IPS-18c (cell line): ENCODE results near the gene PAWR.
"Not testable (repeated sequence)": the region's sequence is repeated elsewhere in the genome, so short reads cannot be mapped to it uniquely, and the experiment has no call there.

Experiments used
- H3K4me3 ChIP-seq: 2 replicates; pipeline ENCODE4 v1.7.0; 2013; ENCODE audit warnings: low read depth, mild to moderate bottlenecking, low read length, moderate library complexity; ENCODE audit not compliant: insufficient read depth
- H3K9me3 ChIP-seq: one replicate; pipeline ENCODE4 v1.6.1; 2013; ENCODE audit warnings: mild to moderate bottlenecking, low read length, moderate library complexity; ENCODE audit not compliant: control insufficient read depth, insufficient read depth

Gene PAWR

DNA sequence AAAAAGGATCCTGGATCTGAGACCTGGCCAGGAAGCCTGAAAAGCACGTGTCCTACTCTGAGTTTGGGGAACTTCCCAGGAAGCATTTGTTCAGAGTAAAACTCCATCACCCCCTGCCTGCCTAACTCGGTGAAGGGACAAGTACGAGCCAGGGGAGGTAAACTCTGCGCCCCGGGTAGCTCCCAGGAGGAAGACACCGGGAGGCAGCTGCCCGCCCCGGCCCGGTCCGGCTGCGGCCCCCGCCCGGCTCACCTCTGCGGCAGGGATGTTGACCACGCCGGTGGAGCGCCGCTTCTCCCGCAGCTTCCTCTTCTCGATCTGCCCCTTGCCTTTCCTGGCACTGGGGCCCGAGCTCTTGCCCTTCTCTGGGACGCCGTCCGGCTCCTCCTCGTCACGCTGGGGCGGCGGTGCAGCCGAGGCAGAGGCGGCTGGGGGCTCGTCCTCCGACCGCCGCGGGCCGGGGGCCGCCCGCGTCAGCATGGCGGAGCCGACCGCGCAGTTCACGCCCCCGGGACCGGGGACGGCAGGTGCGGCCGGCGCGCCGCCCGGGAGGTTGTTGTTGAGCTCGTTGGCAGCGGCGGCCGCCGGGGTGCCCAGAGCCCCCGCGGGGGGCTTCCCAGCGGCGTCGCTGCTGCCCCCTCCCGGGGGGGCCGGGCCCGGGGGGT, 1.2 kb downstream of the PAWR start:
- Histone ChIP-seq H3K4me3 (peak overlapping the region; percentile 100), H3K9me3 (no peaks in the 10 kb centered on the region)

DNA sequence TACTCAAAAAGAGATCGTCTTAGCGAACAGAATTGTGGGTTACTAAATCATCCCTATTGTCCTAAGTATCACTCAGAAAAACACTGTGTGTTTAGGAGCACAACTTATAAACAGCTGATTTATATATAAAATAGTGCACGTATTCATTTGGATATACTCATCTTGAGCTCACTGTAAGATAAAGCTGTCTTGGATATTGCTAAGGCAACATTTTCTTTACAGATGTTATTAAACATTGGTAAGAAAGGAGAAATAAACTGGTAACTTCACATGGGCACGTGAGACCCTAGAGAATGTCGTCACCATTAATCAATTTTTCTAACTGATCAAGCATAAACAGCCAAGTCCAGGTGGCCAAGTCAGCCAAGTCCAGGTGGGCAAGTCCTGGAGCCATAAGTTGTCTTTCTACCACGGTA, 1.7 kb downstream of the PAWR start:
- H3K4me3 ChIP-seq, result peak overlapping the region; percentile 100
- H3K9me3 ChIP-seq, result no peaks in the 10 kb centered on the region

DNA sequence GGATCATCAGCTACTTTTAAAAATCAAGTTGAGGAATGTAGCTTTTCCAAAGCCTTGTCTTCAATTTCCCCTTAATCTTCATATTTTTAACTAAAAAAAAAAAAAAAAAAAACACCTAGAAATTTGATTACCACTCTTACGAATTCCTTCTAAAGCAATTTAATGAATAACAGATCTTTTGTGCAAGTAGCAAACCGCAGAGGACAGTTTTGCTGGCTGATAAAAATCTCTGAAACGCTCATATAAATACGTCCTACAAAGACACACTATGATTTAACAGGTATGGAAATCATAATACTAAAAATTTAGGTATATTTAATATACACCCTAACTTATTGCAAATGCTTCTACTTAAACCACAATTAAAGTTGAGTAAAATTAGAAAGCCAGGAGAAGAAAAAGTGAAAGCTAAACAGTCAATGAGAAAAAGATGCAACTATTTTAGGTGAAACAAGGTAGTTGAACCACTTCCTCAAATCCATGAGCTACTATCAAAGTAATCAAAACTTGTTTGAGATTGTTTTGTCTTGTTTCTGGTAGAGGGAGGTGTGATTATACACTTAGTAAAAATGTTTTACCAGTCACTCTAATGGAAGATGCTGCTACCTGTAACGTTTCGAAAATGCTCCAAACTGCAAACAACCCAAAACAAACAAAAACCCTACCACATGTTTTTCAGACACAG, 2.2 kb downstream of the PAWR start:
- H3K4me3 ChIP-seq, result peak overlapping the region; percentile 100
- H3K9me3 ChIP-seq, result no peaks in the 10 kb centered on the region

DNA sequence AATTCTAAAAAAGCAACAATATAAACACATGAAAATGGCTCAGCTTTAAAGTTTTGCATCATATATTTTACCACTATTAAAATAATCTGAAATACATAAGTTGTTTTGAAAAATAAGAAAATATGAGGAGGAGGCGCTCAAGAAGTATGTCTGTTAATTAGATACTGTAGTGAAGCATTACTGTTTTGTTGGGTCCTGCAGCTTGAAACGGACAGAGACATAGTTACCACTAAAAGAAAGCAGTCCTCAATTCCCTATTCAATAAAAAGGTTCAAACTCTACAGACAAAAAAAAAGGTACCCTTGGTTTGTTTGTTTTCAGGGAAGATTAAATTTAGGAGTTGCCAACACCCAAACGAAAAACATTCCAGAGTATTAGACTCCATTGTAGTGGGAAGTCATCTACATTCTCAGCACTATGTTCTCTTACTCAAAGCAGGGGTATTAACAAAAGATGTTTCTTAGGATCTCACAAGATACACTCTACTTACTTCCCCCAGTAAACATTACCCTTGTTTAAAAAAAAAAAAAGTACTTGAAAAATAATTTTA, 3.0 kb downstream of the PAWR start:
- Histone ChIP-seq H3K9me3 (no peaks in the 10 kb centered on the region), H3K4me3 (peak overlapping the region; percentile 34; the same call in 1 of the 2 replicates)

DNA sequence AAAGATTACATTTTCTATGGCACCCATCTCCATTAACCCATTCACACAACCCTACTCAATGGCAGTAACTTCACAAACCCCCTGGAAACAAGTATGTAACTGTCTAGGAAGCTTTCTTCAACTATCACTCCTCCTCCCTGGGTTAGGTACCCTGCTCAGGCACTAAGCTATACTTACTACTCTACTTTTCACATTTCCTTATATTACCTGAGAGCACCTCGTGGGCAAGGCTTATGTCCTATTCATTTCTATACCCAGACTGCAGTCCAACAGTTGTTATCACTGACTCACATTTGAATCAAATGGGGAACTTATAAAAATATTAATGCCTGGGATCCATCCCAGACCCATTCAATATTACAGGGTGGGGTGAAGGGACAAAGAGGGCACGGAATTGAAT, 4.6 kb downstream of the PAWR start:
- Histone ChIP-seq H3K4me3 (no peak overlapping the region; the same call in 1 of the 2 replicates), H3K9me3 (no peaks in the 10 kb centered on the region)

DNA sequence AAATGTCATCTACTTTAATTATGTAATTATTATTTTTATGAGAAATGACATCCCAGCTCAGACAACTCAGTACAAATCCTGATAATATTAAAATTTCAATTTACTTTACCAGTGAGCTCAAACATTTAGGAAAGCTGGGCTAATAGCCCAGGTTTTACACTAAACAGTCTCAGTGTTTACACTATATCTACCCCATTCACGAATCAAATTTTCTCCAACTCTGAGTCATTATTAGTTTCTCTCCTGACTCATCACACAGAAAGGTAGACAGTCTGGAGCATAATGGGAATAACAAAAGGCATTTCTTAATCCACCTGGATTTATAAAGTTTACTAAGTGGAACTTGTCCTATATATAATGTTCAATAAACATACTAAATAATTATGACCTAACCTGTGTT, 5.7 kb downstream of the PAWR start:
- Histone ChIP-seq H3K9me3 (no peaks in the 10 kb centered on the region), H3K4me3 (no peak overlapping the region)

DNA sequence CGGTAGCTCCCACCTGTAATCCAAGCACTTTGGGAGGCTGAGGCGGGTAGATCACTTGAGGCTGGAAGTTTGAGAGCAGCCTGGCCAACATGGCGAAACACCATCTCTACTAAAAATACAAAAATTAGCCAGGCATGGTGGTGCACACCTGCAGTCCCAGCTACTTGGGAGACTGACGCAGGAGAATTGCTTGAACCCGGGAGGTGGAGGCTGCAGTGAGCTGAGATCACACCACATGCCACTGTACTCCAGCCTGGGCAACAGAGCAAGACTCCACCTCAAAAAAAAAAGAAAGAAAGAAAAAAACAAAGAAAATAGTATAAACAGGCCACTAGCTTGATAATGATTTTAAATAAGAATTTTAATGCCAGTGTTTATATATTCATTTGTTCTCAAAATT, 6.4 kb downstream of the PAWR start:
- not testable (repeated sequence) for H3K4me3 ChIP-seq, H3K9me3 ChIP-seq

DNA sequence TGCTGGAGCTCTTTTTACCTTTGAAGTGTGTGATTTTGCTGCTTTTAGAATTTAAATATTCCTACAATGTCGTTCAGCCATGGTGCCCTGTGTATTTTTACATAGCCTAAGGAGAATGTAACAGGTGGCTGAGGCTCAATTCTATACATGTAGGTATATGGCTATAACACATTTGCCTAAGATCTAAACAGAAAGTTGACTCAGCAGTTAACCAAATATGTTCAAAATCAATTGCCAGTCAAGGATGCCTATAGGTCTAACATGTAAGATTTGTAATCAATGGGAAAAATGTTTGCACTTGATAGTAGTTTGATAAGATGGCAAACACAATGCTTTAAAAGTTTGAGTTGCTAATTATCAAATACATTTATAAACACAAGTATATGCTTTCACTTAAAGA, 8.2 kb downstream of the PAWR start:
- no peak overlapping the region for H3K4me3 ChIP-seq
- no peaks in the 10 kb centered on the region for H3K9me3 ChIP-seq

DNA sequence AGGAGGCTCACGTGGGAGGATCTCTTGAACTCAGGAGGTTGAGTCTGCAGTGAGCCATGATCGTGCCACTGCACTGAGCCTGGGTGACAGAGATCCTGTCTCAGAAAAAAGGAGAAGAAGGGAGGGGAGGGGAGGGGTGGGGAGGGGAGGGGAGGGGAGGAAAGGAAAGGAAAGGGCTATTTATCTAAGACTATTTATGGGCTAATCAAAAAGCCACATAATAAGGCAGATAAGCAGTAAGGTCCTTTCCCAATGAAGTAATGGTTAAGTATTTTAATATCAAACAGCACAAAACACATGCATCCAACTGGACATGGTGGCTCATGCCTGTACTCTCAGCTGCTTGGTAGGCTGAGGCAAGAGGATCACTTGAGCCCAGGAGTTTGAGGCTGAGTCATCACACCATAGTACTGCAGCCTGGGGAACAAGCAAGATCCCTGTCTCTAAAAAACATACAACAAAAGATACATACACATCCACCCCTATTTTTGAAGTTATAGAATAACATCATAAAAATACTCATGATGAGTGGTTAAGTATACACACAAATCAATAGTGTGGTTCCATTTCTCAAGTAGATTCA, 9.7 kb downstream of the PAWR start:
- no peak overlapping the region for H3K4me3 ChIP-seq
- no peaks in the 10 kb centered on the region for H3K9me3 ChIP-seq

DNA sequence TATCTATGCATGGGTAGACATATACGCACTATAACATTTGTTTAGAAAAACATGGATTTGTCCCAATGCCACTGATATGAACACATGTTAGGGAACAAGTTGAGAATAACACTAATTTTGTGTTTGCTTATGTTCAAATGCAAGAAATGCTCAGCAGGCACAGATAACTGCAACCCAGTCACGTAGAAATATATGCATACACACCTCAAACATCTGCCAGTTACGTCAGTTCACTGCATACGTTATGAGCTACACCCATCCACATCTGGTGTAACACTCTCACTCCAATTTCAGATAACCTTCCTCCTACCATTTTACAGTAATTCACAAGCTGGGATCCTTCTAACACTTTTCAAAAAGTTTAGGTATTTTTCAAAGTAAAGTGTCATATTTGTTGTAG, 10.7 kb downstream of the PAWR start:
- Histone ChIP-seq H3K4me3 (no peak overlapping the region), H3K9me3 (no peaks in the 10 kb centered on the region)

DNA sequence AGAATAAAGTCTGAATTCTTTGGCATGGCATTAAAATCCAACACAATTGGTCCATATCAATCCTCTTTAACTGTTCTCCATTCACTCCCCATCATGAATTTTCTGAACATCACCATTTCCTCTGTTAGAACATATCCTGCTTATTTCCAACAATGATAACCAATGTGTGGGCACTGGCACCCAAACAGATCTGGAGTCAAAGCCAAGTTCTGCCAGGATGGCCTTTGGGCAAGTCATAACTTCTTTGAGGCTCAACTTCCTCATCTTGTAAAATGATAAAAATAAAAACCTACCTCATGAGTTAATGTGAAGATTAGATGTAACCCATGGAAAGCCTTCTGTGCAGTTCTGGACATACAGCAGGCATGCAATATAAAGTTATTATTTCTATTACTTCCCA, 12.5 kb downstream of the PAWR start:
- H3K4me3 ChIP-seq, result no peak overlapping the region
- H3K9me3 ChIP-seq, result no peaks in the 10 kb centered on the region

DNA sequence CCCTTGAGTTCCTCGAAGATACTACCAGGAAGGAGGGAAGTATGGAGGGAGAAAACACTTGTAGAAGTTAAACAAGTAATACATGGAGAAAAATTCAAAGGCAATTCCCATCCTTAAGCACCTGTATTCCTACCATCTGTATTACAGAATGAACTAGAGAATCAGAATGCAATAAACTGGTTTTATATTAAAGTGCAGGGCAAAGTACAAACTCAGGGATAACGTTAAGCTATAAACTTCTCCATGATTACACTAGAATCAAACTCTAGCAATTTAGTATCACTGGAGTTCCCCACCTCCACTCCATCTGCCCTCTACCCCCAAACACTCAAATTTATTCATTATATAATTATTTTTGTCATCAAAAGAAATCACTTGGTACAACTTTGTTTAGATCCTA, 13.1 kb downstream of the PAWR start:
- H3K9me3 ChIP-seq, result no peaks in the 10 kb centered on the region
- H3K4me3 ChIP-seq, result no peak overlapping the region

DNA sequence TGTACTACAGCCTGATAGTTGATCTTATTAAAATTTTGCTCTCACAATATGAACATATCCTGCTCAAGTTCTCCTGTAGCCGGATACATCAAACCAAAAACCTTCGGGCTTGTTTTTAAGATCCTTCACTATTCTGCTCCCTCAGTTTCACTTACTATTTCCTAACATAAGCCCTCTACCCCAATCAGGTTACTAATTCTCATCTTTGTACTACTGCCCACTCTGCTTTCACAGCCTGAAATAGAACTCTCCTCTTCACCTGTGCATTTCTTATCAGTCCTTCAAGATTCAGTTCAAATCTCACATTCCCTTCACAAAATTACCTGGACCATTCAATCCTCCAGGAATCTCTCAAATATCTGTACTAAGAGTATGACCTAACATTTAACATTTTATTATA, 14.2 kb downstream of the PAWR start:
- H3K4me3 ChIP-seq, result no peak overlapping the region
- H3K9me3 ChIP-seq, result no peaks in the 10 kb centered on the region

DNA sequence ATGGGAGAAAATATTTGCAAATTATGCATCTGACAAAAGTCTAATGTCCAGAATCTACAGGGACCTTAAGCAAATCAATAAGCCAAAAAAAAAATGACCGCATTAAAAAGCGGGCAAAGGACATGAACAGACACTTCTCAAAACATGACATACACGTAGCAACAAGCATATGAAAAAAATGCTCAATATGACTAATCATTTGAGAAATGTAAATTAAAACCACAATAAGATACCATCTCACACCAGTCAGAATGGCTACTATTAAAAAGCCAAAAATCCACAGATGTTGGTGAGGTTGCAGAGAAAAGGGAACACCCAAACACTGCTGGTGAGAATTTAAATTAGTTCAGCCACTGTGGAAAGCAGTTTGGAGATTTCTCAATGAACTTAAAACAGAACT, 16.1 kb downstream of the PAWR start:
- Histone ChIP-seq H3K4me3 (no peak overlapping the region), H3K9me3 (no peaks in the 10 kb centered on the region)

DNA sequence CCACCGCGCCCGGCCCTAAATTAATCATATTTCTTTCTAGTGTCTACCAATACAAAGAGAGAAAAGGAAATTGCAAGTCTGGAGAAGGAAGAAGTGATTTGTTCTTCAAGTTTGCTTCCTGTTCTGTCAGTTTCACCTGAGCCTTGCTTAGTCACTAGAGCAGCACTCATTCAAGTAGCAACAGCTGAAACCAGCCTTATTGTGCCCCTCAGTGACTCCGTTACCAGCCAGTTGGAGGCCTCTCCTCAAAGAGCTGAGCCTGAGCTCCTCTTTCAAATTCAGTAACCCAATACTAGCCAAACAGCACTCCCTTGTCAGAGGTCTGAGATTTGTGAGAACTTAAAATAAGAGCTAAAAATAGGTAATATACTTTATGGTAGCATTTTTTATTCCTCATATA, 17.4 kb downstream of the PAWR start:
- Histone ChIP-seq H3K4me3 (no peak overlapping the region), H3K9me3 (no peaks in the 10 kb centered on the region)

DNA sequence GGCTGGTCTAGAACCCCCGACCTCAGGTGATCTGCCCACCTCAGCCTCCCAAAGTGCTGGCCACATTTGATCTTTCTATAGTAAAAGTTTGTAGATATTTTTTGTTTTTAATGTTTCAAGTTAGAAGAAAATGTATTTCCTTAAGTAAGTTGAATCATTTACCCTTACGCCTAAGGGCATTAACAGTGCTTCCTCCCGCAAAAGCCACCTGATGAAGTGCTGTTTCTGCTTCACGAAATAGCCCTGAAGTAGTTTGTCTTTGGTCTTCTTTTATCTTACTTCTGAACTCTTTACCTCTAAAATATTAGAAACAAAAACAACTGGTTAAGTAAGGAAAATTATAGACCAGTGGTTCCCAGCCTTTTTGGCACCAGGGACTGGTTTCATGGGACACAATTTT, 22.7 kb downstream of the PAWR start:
- H3K4me3 ChIP-seq, result no peak overlapping the region
- H3K9me3 ChIP-seq, result no peaks in the 10 kb centered on the region

DNA sequence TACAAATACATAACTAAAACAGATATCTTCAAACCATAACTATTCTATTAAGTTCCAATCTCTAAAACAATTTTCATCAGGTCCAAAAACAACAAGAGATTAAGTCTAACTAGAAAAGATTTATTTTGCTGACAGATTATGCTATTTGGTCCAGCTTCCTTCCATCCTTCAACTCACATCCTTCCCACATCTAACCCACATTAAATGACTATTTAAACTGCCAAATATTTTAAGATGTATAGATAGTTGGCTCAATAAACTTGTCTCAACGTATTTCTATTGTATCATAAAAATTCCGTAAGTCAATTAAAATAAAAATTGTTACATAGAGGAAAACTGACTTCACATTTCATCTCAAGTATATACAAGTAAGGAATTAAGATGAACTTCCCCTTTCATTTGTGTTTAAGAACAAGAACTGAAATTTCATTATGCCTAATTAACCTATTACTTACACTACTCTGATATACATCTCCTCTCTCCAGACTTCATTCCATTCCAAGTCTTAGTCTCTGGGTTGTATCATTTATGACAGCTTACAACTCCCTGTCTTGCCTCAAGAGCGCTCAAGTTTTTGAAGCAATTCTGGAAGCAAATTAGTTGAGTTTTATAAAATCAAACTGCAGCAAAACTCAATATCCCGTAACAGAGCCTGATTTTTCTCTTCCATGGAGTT, 25.4 kb downstream of the PAWR start:
- Histone ChIP-seq H3K9me3 (no peaks in the 10 kb centered on the region), H3K4me3 (no peak overlapping the region)

DNA sequence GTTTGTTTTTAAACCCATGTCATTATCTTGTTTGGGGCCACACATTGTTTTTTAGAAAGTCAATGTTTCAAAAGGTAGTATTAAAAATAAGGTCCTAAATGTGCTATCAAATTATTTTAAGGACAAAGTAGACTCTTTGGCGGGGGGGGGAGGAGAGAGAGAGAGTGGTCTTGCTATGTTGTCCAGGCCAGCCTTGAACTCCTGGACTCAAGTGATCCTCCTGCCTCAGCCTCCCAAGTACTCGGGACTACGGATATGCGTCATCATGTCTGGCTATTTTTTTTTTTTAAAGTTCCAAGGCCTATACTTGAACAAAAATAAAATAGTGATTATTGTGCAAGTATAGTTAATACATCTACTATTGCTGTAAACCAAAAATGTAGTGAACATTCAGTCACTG, 26.2 kb downstream of the PAWR start:
- H3K4me3 ChIP-seq, result no peak overlapping the region
- H3K9me3 ChIP-seq, result no peaks in the 10 kb centered on the region
